HEK293 (cell line): ENCODE results near the gene CPEB4.

Experiments
- CTCF ChIA-PET: fragments of 350-600 bp; formaldehyde crosslinking; extraction: SDS; loops from one replicate; lab custom pipeline; 2021; ENCODE audit warnings: antibody characterized with exemption; lab: Yijun Ruan, JAX
- POLR2A ChIA-PET: fragments of 300-600 bp; formaldehyde crosslinking; extraction: SDS; loops from one replicate; lab custom pipeline; 2020; ENCODE audit warnings: antibody characterized with exemption, inconsistent platforms; lab: Yijun Ruan, JAX
- H3K27ac ChIP-seq: fragments of 200-500 bp; sonication (Bioruptor generic); 2 replicates; pipeline ENCODE4 v1.5.1; 2014; ENCODE audit warnings: low read depth, low read length, control low read depth, inconsistent platforms; ENCODE audit errors: extremely low read depth
- H3K36me3 ChIP-seq, 2 experiments: fragments of 200-500 bp in 1 of 2; sonication (Bioruptor generic) in 1 of 2; 1 replicate in 1 of 2; 2 replicates in 1 of 2; pipeline ENCODE4 v1.5.1; 2014 to 2017; ENCODE audit warnings: inconsistent platforms in 2 of 2, low read length in 2 of 2; ENCODE audit not compliant: control insufficient read depth in 2 of 2, insufficient read depth in 1 of 2
- H3K4me1 ChIP-seq: fragments of 200-500 bp; sonication (Bioruptor generic); 2 replicates; pipeline ENCODE4 v1.5.1; 2014; ENCODE audit warnings: mild to moderate bottlenecking, low read length, inconsistent platforms; ENCODE audit not compliant: control insufficient read depth, insufficient read depth
- H3K4me3 ChIP-seq: 2 replicates; pipeline ENCODE4 v1.5.1; 2011; ENCODE audit warnings: low read depth, mild to moderate bottlenecking, control low read depth, low read length, moderate library complexity
- H3K9me3 ChIP-seq: fragments of 200-500 bp; sonication (Bioruptor generic); 2 replicates; pipeline ENCODE4 v1.5.1; 2014; ENCODE audit warnings: low read depth, low read length, inconsistent platforms; ENCODE audit not compliant: control insufficient read depth, insufficient read depth
- CTCF ChIP-seq: fragments of 450-650 bp; formaldehyde crosslinking; IDR thresholded peaks from 2 replicates; pipeline ENCODE4 v1.5.1; 2016; ENCODE audit warnings: missing biosample characterization, missing genetic modification characterization
- ELK4 ChIP-seq: IDR thresholded peaks from 2 replicates; pipeline ENCODE4 v1.6.1; 2011; ENCODE audit warnings: mild to moderate bottlenecking, low read depth, low read length, borderline replicate concordance
- HOXC10 ChIP-seq: sonication (generic); formaldehyde crosslinking; IDR thresholded peaks from 2 replicates; pipeline ENCODE4 v1.8.1; 2023; ENCODE audit warnings: mild to moderate bottlenecking, missing genetic modification reagents
- PBX3 ChIP-seq: sonication (generic); formaldehyde crosslinking; IDR thresholded peaks from 2 replicates; pipeline ENCODE4 v1.8.1; 2022; ENCODE audit warnings: mild to moderate bottlenecking, moderate library complexity, missing genetic modification reagents
- PRDM4 ChIP-seq: fragments of 450-650 bp; formaldehyde crosslinking; IDR thresholded peaks from 2 replicates; pipeline ENCODE4 v1.5.1; 2017; ENCODE audit warnings: missing biosample characterization, missing genetic modification characterization
- RBAK ChIP-seq: fragments of 450-650 bp; formaldehyde crosslinking; IDR thresholded peaks from 2 replicates; pipeline ENCODE4 v1.5.1; 2016; ENCODE audit warnings: missing biosample characterization, missing genetic modification characterization
- SCRT1 ChIP-seq: fragments of 450-650 bp; formaldehyde crosslinking; IDR thresholded peaks from 2 replicates; pipeline ENCODE4 v1.5.1; 2016; ENCODE audit warnings: missing biosample characterization, missing genetic modification characterization, borderline replicate concordance
- SCRT2 ChIP-seq: fragments of 450-650 bp; formaldehyde crosslinking; IDR thresholded peaks from 2 replicates; pipeline ENCODE4 v1.5.1; 2016; ENCODE audit warnings: missing biosample characterization, missing genetic modification characterization
- TRIM28 ChIP-seq: IDR thresholded peaks from 2 replicates; pipeline ENCODE4 v1.6.1; 2011; ENCODE audit warnings: low read length, control low read depth, borderline replicate concordance
- ZBTB26 ChIP-seq: fragments of 450-650 bp; formaldehyde crosslinking; optimal IDR thresholded peaks from 2 replicates; pipeline ENCODE3; 2016; ENCODE audit warnings: missing biosample characterization, mild to moderate bottlenecking, missing genetic modification characterization
- ZFHX2 ChIP-seq: fragments of 450-650 bp; formaldehyde crosslinking; conservative IDR thresholded peaks from 2 replicates; pipeline ENCODE4 v1.5.1; 2016; ENCODE audit warnings: missing biosample characterization, missing genetic modification characterization
- ZFP37 ChIP-seq: fragments of 450-650 bp; formaldehyde crosslinking; IDR thresholded peaks from 2 replicates; pipeline ENCODE4 v1.5.1; 2016; ENCODE audit warnings: missing biosample characterization, missing genetic modification characterization
- ZNF26 ChIP-seq: fragments of 450-650 bp; formaldehyde crosslinking; IDR thresholded peaks from 2 replicates; pipeline ENCODE4 v1.5.1; 2016; ENCODE audit warnings: missing biosample characterization, missing genetic modification characterization
- ZNF324 ChIP-seq: fragments of 450-650 bp; formaldehyde crosslinking; IDR thresholded peaks from 2 replicates; pipeline ENCODE4 v1.5.1; 2016; ENCODE audit warnings: missing biosample characterization, missing genetic modification characterization
- ZNF341 ChIP-seq: fragments of 450-650 bp; formaldehyde crosslinking; IDR thresholded peaks from 2 replicates; pipeline ENCODE4; 2016; ENCODE audit warnings: low read depth, missing biosample characterization, missing genetic modification characterization
- ZNF404 ChIP-seq: fragments of 450-650 bp; formaldehyde crosslinking; IDR thresholded peaks from 2 replicates; pipeline ENCODE4 v1.5.1; 2017; ENCODE audit warnings: missing biosample characterization, missing genetic modification characterization
- ZNF654 ChIP-seq: fragments of 450-650 bp; formaldehyde crosslinking; IDR thresholded peaks from 2 replicates; pipeline ENCODE4 v1.5.1; 2016; ENCODE audit warnings: low read depth, missing biosample characterization, missing genetic modification characterization
- ZNF704 ChIP-seq: fragments of 450-650 bp; formaldehyde crosslinking; IDR thresholded peaks from 2 replicates; pipeline ENCODE4 v1.5.1; 2016; ENCODE audit warnings: missing biosample characterization, missing genetic modification characterization
- ZNF777 ChIP-seq: fragments of 450-650 bp; formaldehyde crosslinking; IDR thresholded peaks from 2 replicates; pipeline ENCODE4 v1.5.1; 2017; ENCODE audit warnings: missing biosample characterization, missing genetic modification characterization, borderline replicate concordance
- ZSCAN5A ChIP-seq: fragments of 450-650 bp; formaldehyde crosslinking; IDR thresholded peaks from 2 replicates; pipeline ENCODE4 v1.5.1; 2016; ENCODE audit warnings: missing biosample characterization, missing genetic modification characterization

The CPEB4 gene

GRCh38 chr5:173981185-173981761, 93.1 kb downstream of the CPEB4 start (continued):
- no peak for TF ChIP-seq ZBTB26 (tag by site-specific recombination)
- TF ChIP-seq ZSCAN5A (tag by site-specific recombination), result no peak
- TF ChIP-seq ZNF404 (tag by site-specific recombination), result no peak
- no peak for TF ChIP-seq ZNF26 (tag by site-specific recombination)
- no peak for TF ChIP-seq ZNF324

- TF ChIP-seq SCRT1 (tag by site-specific recombination) (peak; percentile 100), ZNF777 (no peak), SCRT2 (tag by site-specific recombination) (peak; percentile 99), RBAK (tag by site-specific recombination) (no peak), HOXC10 (CRISPR knock-in tag) (no peak), TRIM28 (no peak), CTCF (peak; percentile 51; the same call in 1 of the 2 replicates), ZFHX2 (tag by site-specific recombination) (no peak), ZNF654 (tag by site-specific recombination) (peak; percentile 37), PRDM4 (tag by site-specific recombination) (no peak), ELK4 (no peak), ZNF704 (no peak), ZFP37 (tag by site-specific recombination) (no peak), PBX3 (CRISPR knock-in tag) (no peak), ZNF341 (tag by site-specific recombination) (no peak)
- H3K4me1 ChIP-seq, result no peaks in the 10 kb centered on the region
- no peaks in the 10 kb centered on the region for H3K36me3 ChIP-seq
- no peak overlapping the region for H3K27ac ChIP-seq
- H3K9me3 ChIP-seq, result no peaks in the 10 kb centered on the region
- no peak overlapping the region for H3K4me3 ChIP-seq
- POLR2A ChIA-PET, result no interaction called here
- CTCF ChIA-PET, result interaction anchor here (0.6 to 3.7 kb wide), 11 partner anchors 10 to 1356 kb away, joined by 3 to 28 read pairs (median 5); partner anchors contain the start of gene BOD1
These were observed 96.1 kb downstream of the CPEB4 start for GRCh38 chr5:173984218-173984617.
